ENCODE results near the gene NASP. TPM values are rescaled to one million over a fixed set of nuclear protein-coding genes. Genes with fewer than 3 reads are reported as not detected.

Gene NASP
- total and polyA plus RNA-seq, 2 of the 13 experiments (the other 11 are each of a cell fraction or from before 2014, with no cell fraction given), result 132 to 256 TPM

DNA sequence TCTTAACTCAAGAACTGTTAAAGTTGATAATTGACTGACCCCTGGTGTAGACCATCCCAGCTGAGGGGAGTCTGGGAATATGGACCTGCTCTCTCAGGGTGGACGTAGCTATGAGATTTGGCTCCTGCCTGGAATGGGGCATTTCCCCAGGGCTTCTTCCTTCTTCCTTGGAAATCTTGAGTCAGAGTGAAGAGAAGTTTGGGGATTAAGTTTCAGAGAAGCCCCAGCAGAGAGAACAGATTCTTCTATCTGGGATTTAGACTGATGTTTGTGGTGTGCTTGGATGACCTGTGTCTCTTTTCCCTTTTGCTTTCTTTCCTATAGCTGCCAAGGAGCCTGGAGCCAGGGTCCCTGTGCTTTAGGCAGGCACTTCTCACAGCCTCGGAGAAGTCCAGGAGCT lies 20.0 kb upstream of the NASP start:
- peaks cover 26 to 70% of the 10 kb centered on the region in 2 experiments for H3K36me3 ChIP-seq (replicated peaks in 1 of 2; ENCODE audit: control insufficient read depth in 1 of 2, insufficient read depth in 2 of 2, low read length in 2 of 2)
- TSS peak; percentile 14 for BruUV-seq (replicated peaks)
- H3K9ac ChIP-seq (ENCODE audit: insufficient read depth, low read depth, low read length), result no peak overlapping the region
- TF ChIP-seq ZZZ3 (CRISPR knock-in tag; IDR thresholded peaks at IDR 0.05; ENCODE audit: borderline replicate concordance) (no peak), RBFOX2 (IDR thresholded peaks at IDR 0.05; ENCODE audit: low read depth, low read length) (peak; percentile 33; the same call in 1 of the 2 replicates), ZNF552 (CRISPR knock-in tag; IDR thresholded peaks at IDR 0.05; ENCODE audit: borderline replicate concordance) (no peak), NFE2 (CRISPR knock-in tag; IDR thresholded peaks at IDR 0.05) (no peak), NFIB (CRISPR knock-in tag; IDR thresholded peaks at IDR 0.05; ENCODE audit: borderline replicate concordance) (no peak), BORCS8-MEF2B (CRISPR knock-in tag; IDR thresholded peaks at IDR 0.05) (no peak)
- in situ Hi-C loops (cut with HindIII; ENCODE audit: extremely low pct_ligation_motif_present, low pct_unique_long_range_greater_than_20kb), result no loop called here
- DNase-seq (ENCODE audit: low spot score) (no peak), ATAC-seq (no peak), FAIRE-seq (no peak)
- no peak overlapping the region for H2AFZ ChIP-seq (ENCODE audit: low read length)
- intact Hi-C loops (cut with micrococcal nuclease; ENCODE audit: unreplicated experiment), result no loop called here
- H3K4me1 ChIP-seq (ENCODE audit: insufficient read depth, low read length), result peaks cover 24% of the 10 kb centered on the region
- ChIA-PET CTCF (ENCODE audit: low intra/inter-chr PET ratio, low total read pairs) (no interaction called here), POLR2A (interaction anchor here (1.6 to 2.6 kb wide), 3 partner anchors 13 to 45 kb away, joined by 5 to 14 read pairs (median 5); partner anchors contain the start of genes AKR1A1 and PRDX1)
- H3K27ac ChIP-seq (ENCODE audit: extremely low read length, insufficient read depth, low read length), result no peak overlapping the region
- no peak overlapping the region for H3K4me3 ChIP-seq (replicated peaks in 1 of 3; ENCODE audit: insufficient read depth in 1 of 3, low read depth in 2 of 3, low read length in 3 of 3)
- peaks cover 10% of the 10 kb centered on the region for H3K79me2 ChIP-seq (ENCODE audit: insufficient read depth, low read length)
- no peaks in the 10 kb centered on the region for H4K20me1 ChIP-seq (ENCODE audit: insufficient read depth, low read length)
- no peaks in the 10 kb centered on the region for H3K9me3 ChIP-seq (ENCODE audit: low read length)
- H3K4me2 ChIP-seq (ENCODE audit: low read depth, low read length), result no peak overlapping the region
- no peaks in the 10 kb centered on the region for H3K27me3 ChIP-seq (ENCODE audit: control insufficient read depth in 1 of 2, insufficient read depth in 2 of 2, low read length in 2 of 2)
- 97% methylated on average over 2 of the region's 2 CpGs for WGBS (ENCODE audit: low lambda C conversion rate)

DNA sequence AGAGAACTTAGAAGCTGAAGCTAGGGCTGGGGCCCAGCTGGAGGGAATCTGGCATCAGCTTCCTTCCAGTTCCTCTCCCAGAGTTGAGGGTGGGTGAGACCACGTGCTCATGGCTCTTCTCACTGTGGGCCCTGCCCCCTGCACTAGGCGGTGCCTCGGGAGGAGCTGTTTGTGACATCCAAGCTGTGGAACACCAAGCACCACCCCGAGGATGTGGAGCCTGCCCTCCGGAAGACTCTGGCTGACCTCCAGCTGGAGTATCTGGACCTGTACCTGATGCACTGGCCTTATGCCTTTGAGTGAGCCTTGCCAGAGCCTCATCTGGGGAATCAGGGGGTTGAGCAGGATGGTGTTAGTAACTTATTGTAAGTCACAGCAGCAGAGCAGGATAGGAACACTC lies 17.1 kb upstream of the NASP start:
- DNase-seq (ENCODE audit: low spot score), result no peak

More for the DNA sequence above, 17.1 kb upstream of the NASP start:
- ATAC-seq (no peak), FAIRE-seq (no peak)
- ChIA-PET CTCF (ENCODE audit: low intra/inter-chr PET ratio, low total read pairs) (no interaction called here), POLR2A (interaction anchor here (0.6 to 1.9 kb wide), 5 partner anchors 9 to 46 kb away, joined by 3 to 9 read pairs (median 3); partner anchors contain the start of genes AKR1A1 and PRDX1)
- in situ Hi-C loops (cut with HindIII; ENCODE audit: extremely low pct_ligation_motif_present, low pct_unique_long_range_greater_than_20kb), result loop anchor here (5.0 kb wide), 1 partner anchor 54 kb away; no protein-coding TSS in a partner anchor
- 100% methylated on average over 3 of the region's 5 CpGs for WGBS (ENCODE audit: low lambda C conversion rate)
- Histone ChIP-seq H3K9ac (ENCODE audit: insufficient read depth, low read depth, low read length) (no peak overlapping the region), H4K20me1 (ENCODE audit: insufficient read depth, low read length) (0 out of 2 replicates have a peak, but pooled peaks cover 6% of the 10 kb centered on the region), H3K4me2 (ENCODE audit: low read depth, low read length) (no peak overlapping the region), H3K36me3 (replicated peaks in 1 of 2; ENCODE audit: control insufficient read depth in 1 of 2, insufficient read depth in 2 of 2, low read length in 2 of 2) (peaks cover 23 to 59% of the 10 kb centered on the region in 2 experiments), H3K27ac (ENCODE audit: extremely low read length, insufficient read depth, low read length) (no peak overlapping the region), H3K9me3 (ENCODE audit: low read length) (no peaks in the 10 kb centered on the region), H3K79me2 (ENCODE audit: insufficient read depth, low read length) (no peaks in the 10 kb centered on the region), H3K27me3 (ENCODE audit: control insufficient read depth in 1 of 2, insufficient read depth in 2 of 2, low read length in 2 of 2) (no peaks in the 10 kb centered on the region), H2AFZ (ENCODE audit: low read length) (no peak overlapping the region), H3K4me3 (replicated peaks in 1 of 3; ENCODE audit: insufficient read depth in 1 of 3, low read depth in 2 of 3, low read length in 3 of 3) (no peak overlapping the region), H3K4me1 (ENCODE audit: insufficient read depth, low read length) (peaks cover 4% of the 10 kb centered on the region)
- intact Hi-C loops (cut with micrococcal nuclease; ENCODE audit: unreplicated experiment), result no loop called here
- BruUV-seq (replicated peaks), result no TSS peak
- TF ChIP-seq ZNF337 (CRISPR knock-in tag; IDR thresholded peaks at IDR 0.05; ENCODE audit: borderline replicate concordance, low read depth), result no peak
- TF ChIP-seq, protein P1, sequence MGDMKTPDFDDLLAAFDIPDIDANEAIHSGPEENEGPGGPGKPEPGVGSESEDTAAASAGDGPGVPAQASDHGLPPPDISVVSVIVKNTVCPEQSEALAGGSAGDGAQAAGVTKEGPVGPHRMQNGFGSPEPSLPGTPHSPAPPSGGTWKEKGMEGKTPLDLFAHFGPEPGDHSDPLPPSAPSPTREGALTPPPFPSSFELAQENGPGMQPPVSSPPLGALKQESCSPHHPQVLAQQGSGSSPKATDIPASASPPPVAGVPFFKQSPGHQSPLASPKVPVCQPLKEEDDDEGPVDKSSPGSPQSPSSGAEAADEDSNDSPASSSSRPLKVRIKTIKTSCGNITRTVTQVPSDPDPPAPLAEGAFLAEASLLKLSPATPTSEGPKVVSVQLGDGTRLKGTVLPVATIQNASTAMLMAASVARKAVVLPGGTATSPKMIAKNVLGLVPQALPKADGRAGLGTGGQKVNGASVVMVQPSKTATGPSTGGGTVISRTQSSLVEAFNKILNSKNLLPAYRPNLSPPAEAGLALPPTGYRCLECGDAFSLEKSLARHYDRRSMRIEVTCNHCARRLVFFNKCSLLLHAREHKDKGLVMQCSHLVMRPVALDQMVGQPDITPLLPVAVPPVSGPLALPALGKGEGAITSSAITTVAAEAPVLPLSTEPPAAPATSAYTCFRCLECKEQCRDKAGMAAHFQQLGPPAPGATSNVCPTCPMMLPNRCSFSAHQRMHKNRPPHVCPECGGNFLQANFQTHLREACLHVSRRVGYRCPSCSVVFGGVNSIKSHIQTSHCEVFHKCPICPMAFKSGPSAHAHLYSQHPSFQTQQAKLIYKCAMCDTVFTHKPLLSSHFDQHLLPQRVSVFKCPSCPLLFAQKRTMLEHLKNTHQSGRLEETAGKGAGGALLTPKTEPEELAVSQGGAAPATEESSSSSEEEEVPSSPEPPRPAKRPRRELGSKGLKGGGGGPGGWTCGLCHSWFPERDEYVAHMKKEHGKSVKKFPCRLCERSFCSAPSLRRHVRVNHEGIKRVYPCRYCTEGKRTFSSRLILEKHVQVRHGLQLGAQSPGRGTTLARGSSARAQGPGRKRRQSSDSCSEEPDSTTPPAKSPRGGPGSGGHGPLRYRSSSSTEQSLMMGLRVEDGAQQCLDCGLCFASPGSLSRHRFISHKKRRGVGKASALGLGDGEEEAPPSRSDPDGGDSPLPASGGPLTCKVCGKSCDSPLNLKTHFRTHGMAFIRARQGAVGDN (CRISPR knock-in tag; IDR thresholded peaks at IDR 0.05), result 0 out of 2 replicates have a peak, but pooled peaks have one; percentile 9

Measured in HepG2 (cell line).